ENCODE data around the gene BARX1.
"Not testable (repeated sequence)": the region's sequence is repeated elsewhere in the genome, so short reads cannot be mapped to it uniquely, and the experiment has no call there.

The BARX1 gene

GRCh38 chr9:93951655-93952118 lies 3.5 kb downstream of the BARX1 start:
- no peak for DNase-seq (ENCODE audit: low read depth in 3 of 3)

- DNase-seq (ENCODE audit: low read depth in 3 of 3) = no peak
Observed at GRCh38 chr9:93950619-93951601, 4.2 kb downstream of the BARX1 start.

- DNase-seq (ENCODE audit: low read depth in 3 of 3) = no peak
Observed at GRCh38 chr9:93949694-93950449, 5.3 kb downstream of the BARX1 start.

GRCh38 chr9:93949073-93949693 lies 6.0 kb downstream of the BARX1 start:
- no peak for DNase-seq (ENCODE audit: low read depth in 3 of 3)

GRCh38 chr9:93948441-93949072 lies 6.6 kb downstream of the BARX1 start:
- DNase-seq (ENCODE audit: low read depth in 3 of 3) = no peak

- DNase-seq (ENCODE audit: low read depth in 3 of 3) = no peak
Observed at GRCh38 chr9:93947409-93948070, 7.6 kb downstream of the BARX1 start.

- no peak for DNase-seq (ENCODE audit: low read depth in 3 of 3)
Observed at GRCh38 chr9:93946338-93946712, 8.8 kb downstream of the BARX1 start.

- no peak for DNase-seq (ENCODE audit: low read depth in 3 of 3)
Observed at GRCh38 chr9:93945400-93946337, 9.5 kb downstream of the BARX1 start.

- DNase-seq (ENCODE audit: low read depth in 3 of 3) = no peak
Observed at GRCh38 chr9:93944011-93944410, 11.1 kb downstream of the BARX1 start.

- DNase-seq (ENCODE audit: low read depth in 3 of 3) = no peak
Observed at GRCh38 chr9:93942161-93942560, 13.0 kb downstream of the BARX1 start.

GRCh38 chr9:93941493-93941892 lies 13.7 kb downstream of the BARX1 start:
- DNase-seq (ENCODE audit: low read depth in 3 of 3) = no peak

- DNase-seq (ENCODE audit: low read depth in 3 of 3) = no peak
Observed at GRCh38 chr9:93940951-93941350, 14.2 kb downstream of the BARX1 start.

- not testable (repeated sequence) for DNase-seq (ENCODE audit: low read depth in 3 of 3)
Observed at GRCh38 chr9:93939589-93939988, 15.6 kb downstream of the BARX1 start.

- no peak for DNase-seq (ENCODE audit: low read depth in 3 of 3)
Observed at GRCh38 chr9:93937193-93937592, 18.0 kb downstream of the BARX1 start.

GRCh38 chr9:93931905-93932304 lies 23.2 kb downstream of the BARX1 start:
- DNase-seq (ENCODE audit: low read depth in 3 of 3) = no peak

- no peak for DNase-seq (ENCODE audit: low read depth in 3 of 3)
Observed at GRCh38 chr9:93930070-93930469, 25.1 kb downstream of the BARX1 start.

GRCh38 chr9:93929231-93929630 lies 25.9 kb downstream of the BARX1 start:
- DNase-seq (ENCODE audit: low read depth in 3 of 3) = no peak

- DNase-seq (ENCODE audit: low read depth in 3 of 3) = no peak
Observed at GRCh38 chr9:93922535-93922934, 32.6 kb downstream of the BARX1 start.

GRCh38 chr9:93920131-93920800 lies 34.9 kb downstream of the BARX1 start:
- DNase-seq (ENCODE audit: low read depth in 3 of 3) = no peak

GRCh38 chr9:93918061-93918460 lies 37.1 kb downstream of the BARX1 start:
- no peak for DNase-seq (ENCODE audit: low read depth in 3 of 3)

Measured in stimulated activated CD4-positive, alpha-beta T cell treated with anti-CD3 and anti-CD28 coated beads, TNF-alpha, amount 100 ng/mL, for 24 hours (primary cell).